Neural cell (in vitro differentiated cells): ENCODE measurements around the gene ADORA1. TPM values are rescaled to one million over a fixed set of nuclear protein-coding genes. Genes with fewer than 3 reads are reported as not detected.

Experiments used
- H2AFZ ChIP-seq: fragments of 200-600, 300-800 bp; sonication (generic), shearing (Covaris generic); 2 replicates; pipeline ENCODE4 v1.6.0; 2014; ENCODE audit warnings: low read depth, mild to moderate bottlenecking, antibody characterized with exemption, low read length, moderate library complexity
- H3F3A ChIP-seq: fragments of 200-600 bp; shearing (Covaris generic); 2 replicates; pipeline ENCODE4 v1.6.1; 2016; ENCODE audit warnings: mild to moderate bottlenecking, moderate library complexity, mixed read lengths, antibody characterized with exemption, low read length; ENCODE audit not compliant: insufficient read depth, poor library complexity, severe bottlenecking
- H3K27ac ChIP-seq: fragments of 200-600, 300-800 bp; sonication (generic), shearing (Covaris generic); 2 replicates; pipeline ENCODE4 v1.5.1; 2014; ENCODE audit warnings: mild to moderate bottlenecking, low read length, moderate library complexity
- H3K27me3 ChIP-seq: fragments of 300-800, 200-600 bp; sonication (generic), shearing (Covaris generic); 2 replicates; pipeline ENCODE4 v1.6.0; 2014; ENCODE audit warnings: mild to moderate bottlenecking, low read depth, low read length, moderate library complexity; ENCODE audit not compliant: insufficient read depth
- H3K36me3 ChIP-seq: fragments of 300-800, 200-600 bp; sonication (generic), shearing (Covaris generic); 2 replicates; pipeline ENCODE4 v1.5.1; 2014; ENCODE audit warnings: mild to moderate bottlenecking, antibody characterized with exemption, low read length, moderate library complexity; ENCODE audit not compliant: insufficient read depth
- H3K4me2 ChIP-seq: fragments of 300-800, 200-600 bp; sonication (generic), shearing (Covaris generic); 2 replicates; pipeline ENCODE4 v1.6.0; 2014; ENCODE audit warnings: mild to moderate bottlenecking, low read length
- H3K4me3 ChIP-seq: fragments of 300-800, 200-600 bp; sonication (generic), shearing (Covaris generic); 2 replicates; pipeline ENCODE4 v1.5.1; 2014; ENCODE audit warnings: mild to moderate bottlenecking, low read length, moderate library complexity
- H3K79me2 ChIP-seq: fragments of 200-600 bp; shearing (Covaris generic); replicated peaks from 2 replicates; pipeline ENCODE4 v1.6.0; 2014; ENCODE audit warnings: mild to moderate bottlenecking, low read length, moderate library complexity; ENCODE audit not compliant: insufficient read depth
- H3K9ac ChIP-seq: fragments of 300-800, 200-600 bp; sonication (generic), shearing (Covaris generic); 2 replicates; pipeline ENCODE4 v1.6.1; 2016; ENCODE audit warnings: mild to moderate bottlenecking, low read length, mixed read lengths
- H3K9me2 ChIP-seq: fragments of 200-600 bp; shearing (Covaris generic); 2 replicates; pipeline ENCODE4 v1.6.1; 2016; ENCODE audit warnings: mild to moderate bottlenecking, low read length, mixed read lengths; ENCODE audit not compliant: insufficient read depth
- H3K9me3 ChIP-seq: fragments of 200-600, 300-800 bp; sonication (generic), shearing (Covaris generic); 2 replicates; pipeline ENCODE4 v1.6.1; 2016; ENCODE audit warnings: mild to moderate bottlenecking, mixed run types, low read length, moderate library complexity, mixed read lengths
- H4K20me1 ChIP-seq: fragments of 200-600 bp; shearing (Covaris generic); 2 replicates; pipeline ENCODE4 v1.6.1; 2016; ENCODE audit warnings: mild to moderate bottlenecking, mixed run types; ENCODE audit not compliant: insufficient read depth
- EP300 ChIP-seq: fragments of 450-650 bp; conservative IDR thresholded peaks from 2 replicates; pipeline ENCODE4 v1.6.1; 2014; ENCODE audit warnings: antibody characterized with exemption, mild to moderate bottlenecking, moderate library complexity; ENCODE audit not compliant: poor library complexity, severe bottlenecking
- EZH2 ChIP-seq: fragments of 200-600, 300-800 bp; shearing (Covaris generic), sonication (generic); IDR thresholded peaks from 2 replicates; pipeline ENCODE4 v1.6.1; 2014; ENCODE audit warnings: antibody characterized with exemption, low read length, borderline replicate concordance, mild to moderate bottlenecking; ENCODE audit not compliant: insufficient read depth, poor library complexity, severe bottlenecking
- MXI1 ChIP-seq: fragments of 450-650 bp; conservative IDR thresholded peaks from 2 replicates; pipeline ENCODE4 v1.6.1; 2014; ENCODE audit warnings: antibody characterized with exemption, mild to moderate bottlenecking; ENCODE audit not compliant: poor library complexity, severe bottlenecking
- POLR2AphosphoS5 ChIP-seq: IDR thresholded peaks from 2 replicates; pipeline ENCODE4 v1.6.1; 2012
- RAD21 ChIP-seq: fragments of 450-650 bp; conservative IDR thresholded peaks from 2 replicates; pipeline ENCODE4 v1.6.1; 2014; ENCODE audit warnings: antibody characterized with exemption, mild to moderate bottlenecking, moderate library complexity
- REST ChIP-seq: IDR thresholded peaks from 2 replicates; pipeline ENCODE4 v1.6.1; 2012; ENCODE audit warnings: borderline replicate concordance
- SMC3 ChIP-seq: fragments of 450-650 bp; conservative IDR thresholded peaks from 2 replicates; pipeline ENCODE4 v1.6.1; 2014; ENCODE audit warnings: antibody characterized with exemption, mild to moderate bottlenecking, moderate library complexity; ENCODE audit not compliant: poor library complexity
- polyA plus RNA-seq: library from polyadenylated mRNA; depleted of rRNA; stranded (reverse); fragments of >200 nt; gene quantifications from 2 replicates; pipeline ENCODE4 v1.2.3, GENCODE V29; 2014

The ADORA1 gene
- polyA plus RNA-seq, 1 donor from 2014 or later: 7.2 TPM

GRCh38 chr1:203139976-203140475 is 12.5 kb downstream of the ADORA1 start:
- H3F3A ChIP-seq: no peaks in the 10 kb centered on the region

GRCh38 chr1:203140743-203141520 is 13.4 kb downstream of the ADORA1 start:
- Histone ChIP-seq H3K9me2 (no peaks in the 10 kb centered on the region), H3K9me3 (no peaks in the 10 kb centered on the region), H4K20me1 (no peaks in the 10 kb centered on the region), H3K79me2 (no peaks in the 10 kb centered on the region), H2AFZ (no peak overlapping the region), H3K27me3 (no peaks in the 10 kb centered on the region), H3K4me2 (no peak overlapping the region), H3K36me3 (no peaks in the 10 kb centered on the region), H3F3A (no peaks in the 10 kb centered on the region), H3K4me3 (no peak overlapping the region), H3K27ac (no peak overlapping the region), H3K9ac (no peak overlapping the region)
- no peak for TF ChIP-seq MXI1
- TF ChIP-seq RAD21: no peak
- no peak for TF ChIP-seq SMC3
- TF ChIP-seq REST: no peak
- TF ChIP-seq EZH2: no peak
- TF ChIP-seq EP300: no peak

More at GRCh38 chr1:203139976-203140475, 12.5 kb downstream of the ADORA1 start:
- Histone ChIP-seq H3K9me3 (no peaks in the 10 kb centered on the region), H3K79me2 (no peaks in the 10 kb centered on the region), H3K4me3 (no peak overlapping the region), H3K27ac (no peak overlapping the region), H2AFZ (no peak overlapping the region), H3K9ac (no peak overlapping the region), H3K4me2 (no peak overlapping the region), H3K9me2 (no peaks in the 10 kb centered on the region), H3K36me3 (no peaks in the 10 kb centered on the region), H3K27me3 (no peaks in the 10 kb centered on the region), H4K20me1 (no peaks in the 10 kb centered on the region)
- TF ChIP-seq REST (no peak), EZH2 (no peak), POLR2AphosphoS5 (no peak), EP300 (no peak)
